Esophagus muscularis mucosa (tissue), 3 donors: ENCODE measurements around the gene UBE2QL1.

ENCODE experiments used
- POLR2AphosphoS5 ChIP-seq, 2 donors: sonication (generic); formaldehyde crosslinking; IDR thresholded peaks; one replicate each; pipeline ENCODE4 v1.6.1; 2017; ENCODE audit warnings: antibody characterized with exemption in 2 of 2
- TF ChIP-seq, protein P1 (sequence below), 3 experiments: fragments of 200-600 bp in 2 of 3; fragments of 450-650 bp in 1 of 3; sonication (generic) in 2 of 3; IDR thresholded peaks; one replicate each; pipeline ENCODE4 v1.5.1; 2017 to 2019; ENCODE audit warnings: antibody characterized with exemption in 3 of 3, mild to moderate bottlenecking in 2 of 3, moderate library complexity in 1 of 3

GRCh38 chr5:6494939-6495338, 46.3 kb downstream of the UBE2QL1 start:
- TF ChIP-seq, protein P1, sequence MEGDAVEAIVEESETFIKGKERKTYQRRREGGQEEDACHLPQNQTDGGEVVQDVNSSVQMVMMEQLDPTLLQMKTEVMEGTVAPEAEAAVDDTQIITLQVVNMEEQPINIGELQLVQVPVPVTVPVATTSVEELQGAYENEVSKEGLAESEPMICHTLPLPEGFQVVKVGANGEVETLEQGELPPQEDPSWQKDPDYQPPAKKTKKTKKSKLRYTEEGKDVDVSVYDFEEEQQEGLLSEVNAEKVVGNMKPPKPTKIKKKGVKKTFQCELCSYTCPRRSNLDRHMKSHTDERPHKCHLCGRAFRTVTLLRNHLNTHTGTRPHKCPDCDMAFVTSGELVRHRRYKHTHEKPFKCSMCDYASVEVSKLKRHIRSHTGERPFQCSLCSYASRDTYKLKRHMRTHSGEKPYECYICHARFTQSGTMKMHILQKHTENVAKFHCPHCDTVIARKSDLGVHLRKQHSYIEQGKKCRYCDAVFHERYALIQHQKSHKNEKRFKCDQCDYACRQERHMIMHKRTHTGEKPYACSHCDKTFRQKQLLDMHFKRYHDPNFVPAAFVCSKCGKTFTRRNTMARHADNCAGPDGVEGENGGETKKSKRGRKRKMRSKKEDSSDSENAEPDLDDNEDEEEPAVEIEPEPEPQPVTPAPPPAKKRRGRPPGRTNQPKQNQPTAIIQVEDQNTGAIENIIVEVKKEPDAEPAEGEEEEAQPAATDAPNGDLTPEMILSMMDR (IDR thresholded peaks at IDR 0.05) = no peak
- TF ChIP-seq POLR2AphosphoS5 (IDR thresholded peaks at IDR 0.05) = no peak
